Stimulated activated CD8-positive, alpha-beta memory T cell treated with anti-CD3 and anti-CD28 coated beads, Interleukin-7, amount 100 ng/mL, for 4 hours (primary cell): Measurements from ENCODE around the gene XYLT1.

ENCODE experiments used
- DNase-seq, 2 donors: peaks; one replicate each; pipeline ENCODE4 v3.0.0-alpha.2; 2020; ENCODE audit warnings: low read depth in 2 of 2

XYLT1 gene

DNA sequence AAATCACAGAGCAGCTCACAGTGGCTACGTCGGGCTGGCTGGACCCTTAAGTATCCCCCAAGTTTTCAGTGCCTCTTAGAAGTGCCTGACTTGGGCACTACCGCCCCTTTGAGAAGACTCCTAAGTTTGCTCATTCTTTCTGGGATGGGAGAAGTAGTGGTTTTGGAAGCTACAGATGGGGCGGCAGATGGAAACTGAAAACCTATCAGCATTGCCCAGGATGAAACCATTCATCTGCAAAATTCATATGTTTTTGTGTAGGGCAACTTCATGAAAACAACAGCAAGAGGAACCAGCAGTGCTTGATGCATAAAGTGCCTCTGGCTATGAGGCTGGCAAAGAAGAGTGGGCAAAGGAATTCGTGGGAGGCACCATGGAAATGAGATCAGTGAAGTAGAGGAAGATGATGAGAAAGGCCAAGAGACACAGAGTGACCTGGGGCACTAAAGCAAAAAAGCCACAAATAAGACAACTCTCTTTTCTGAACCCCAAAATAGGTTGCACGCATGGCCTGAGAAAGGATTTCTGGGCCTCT lies 277.1 kb downstream of the XYLT1 start:
- DNase-seq, result no peak

DNA sequence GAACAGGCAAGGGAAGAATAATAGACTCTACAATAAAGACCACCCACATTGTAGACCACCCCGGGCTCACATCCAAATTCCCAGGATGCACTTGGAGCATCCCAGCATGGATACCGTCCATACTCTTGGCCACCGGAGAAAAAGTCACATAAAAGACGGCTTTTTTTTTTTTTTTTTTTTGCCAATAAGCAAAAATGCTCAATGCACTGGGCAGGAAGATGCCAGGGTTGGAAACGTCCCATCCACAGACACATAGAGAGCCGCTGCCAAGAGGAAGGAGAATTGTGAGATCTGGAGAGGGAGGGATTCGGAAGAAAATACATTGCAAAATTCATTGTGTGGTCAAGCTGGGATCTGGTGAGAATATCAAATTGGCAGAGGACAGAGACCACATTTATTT lies 286.7 kb downstream of the XYLT1 start:
- DNase-seq, result no peak

- DNase-seq, result no peak
Measured at GRCh38 chr16:17177959-17178905, 292.5 kb downstream of the XYLT1 start.

DNA sequence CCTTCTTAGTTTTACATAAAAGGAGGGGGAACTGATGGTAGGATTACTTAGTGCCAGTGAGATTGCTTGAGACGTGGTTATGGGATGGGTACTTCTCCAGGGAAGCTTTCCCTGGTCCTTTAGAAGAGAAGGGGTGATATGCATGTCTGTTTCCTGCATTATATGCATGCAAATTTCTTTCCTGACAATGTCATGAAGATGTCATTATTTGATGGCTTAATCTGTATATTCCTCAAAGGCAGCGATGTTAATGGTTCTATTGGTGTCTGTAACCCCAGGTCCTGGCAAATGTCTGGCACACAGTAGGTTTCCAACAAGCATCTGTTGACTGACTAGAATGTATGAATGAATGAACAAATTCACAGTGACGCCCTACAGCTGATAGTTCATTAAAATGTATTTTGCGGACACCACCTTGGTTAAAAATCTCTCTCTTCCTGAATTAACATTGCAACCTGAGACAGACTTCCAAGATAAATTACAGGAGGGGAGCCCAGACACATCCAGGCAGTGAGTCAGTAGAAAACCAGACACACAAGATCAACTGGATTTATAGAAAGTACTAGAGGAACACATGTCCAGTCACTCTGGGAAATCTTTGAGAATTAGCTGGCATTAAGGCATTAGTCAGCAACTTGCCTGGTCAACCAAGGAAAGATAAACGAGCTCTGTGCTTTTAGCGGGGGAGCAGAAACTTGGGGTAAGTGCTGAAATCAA lies 293.4 kb downstream of the XYLT1 start:
- DNase-seq, result no peak

DNA sequence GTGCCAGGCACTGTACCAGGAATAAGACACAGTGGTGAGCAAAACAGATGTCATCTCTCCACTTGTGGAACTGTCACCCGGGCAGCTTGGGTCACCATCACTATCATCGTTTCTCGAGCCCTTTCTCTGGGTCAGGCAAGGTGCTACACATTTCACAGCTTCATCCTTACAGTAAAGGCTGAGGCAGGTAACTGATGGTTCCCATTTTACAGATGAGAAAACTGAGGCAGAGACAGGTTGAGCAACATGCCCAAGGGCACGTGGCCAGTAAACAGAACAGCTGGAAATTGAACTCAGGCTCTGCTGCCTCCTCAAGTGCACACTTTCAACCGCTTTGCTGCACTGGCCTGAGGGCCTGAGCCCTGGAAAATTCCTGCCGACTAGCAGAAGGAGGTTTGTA lies 294.6 kb downstream of the XYLT1 start:
- no peak for DNase-seq

- no peak for DNase-seq
Measured at GRCh38 chr16:17173281-17173680, 297.5 kb downstream of the XYLT1 start.

DNA sequence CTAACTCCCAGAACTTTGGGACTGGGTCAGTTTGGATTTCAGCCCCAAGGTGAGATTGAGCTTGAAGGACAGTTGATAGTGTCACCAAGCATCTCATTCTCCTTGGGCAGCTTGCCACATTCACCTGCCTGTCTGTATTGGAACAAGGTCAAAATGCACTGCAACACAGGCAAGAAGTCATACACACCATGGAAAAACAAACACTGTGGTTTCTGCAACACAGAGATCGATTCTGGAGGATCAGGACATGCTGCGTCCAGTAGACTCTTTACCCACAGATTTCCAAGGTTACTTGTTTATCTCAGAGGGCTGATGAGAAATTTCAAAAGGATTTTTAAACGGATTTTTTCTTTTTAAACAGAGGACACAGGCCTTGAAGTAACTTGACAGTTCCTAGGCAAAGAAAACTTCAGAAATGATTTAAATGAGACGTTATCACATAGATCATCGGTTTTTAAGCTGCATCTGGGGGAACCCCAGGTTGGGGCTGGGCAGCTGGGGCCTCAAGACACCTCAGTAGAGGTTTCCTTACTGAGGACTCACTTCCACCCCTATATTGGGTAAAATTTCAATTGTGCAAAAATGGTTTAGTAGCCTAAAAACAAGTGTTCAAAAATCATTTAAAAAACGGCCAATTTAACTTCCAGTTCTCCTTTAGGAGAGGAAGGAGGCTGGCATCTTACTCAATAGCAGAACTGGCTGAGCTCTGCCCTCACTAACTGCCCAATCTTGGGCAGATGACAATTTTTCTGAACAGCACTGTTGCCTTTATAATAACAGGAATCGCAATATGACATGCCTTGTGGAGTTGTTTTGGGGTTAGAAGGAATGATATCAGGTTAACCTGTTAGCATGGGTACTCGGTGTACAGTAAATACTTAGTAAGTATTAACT lies 299.3 kb downstream of the XYLT1 start:
- DNase-seq, result no peak

- DNase-seq, result no peak
Measured at GRCh38 chr16:17170435-17170834, 300.3 kb downstream of the XYLT1 start.

GRCh38 chr16:17168181-17168580 lies 302.6 kb downstream of the XYLT1 start:
- DNase-seq, result no peak

GRCh38 chr16:17166095-17166494 lies 304.7 kb downstream of the XYLT1 start:
- no peak for DNase-seq

- no peak for DNase-seq
Measured at GRCh38 chr16:17162560-17162959, 308.2 kb downstream of the XYLT1 start.

DNA sequence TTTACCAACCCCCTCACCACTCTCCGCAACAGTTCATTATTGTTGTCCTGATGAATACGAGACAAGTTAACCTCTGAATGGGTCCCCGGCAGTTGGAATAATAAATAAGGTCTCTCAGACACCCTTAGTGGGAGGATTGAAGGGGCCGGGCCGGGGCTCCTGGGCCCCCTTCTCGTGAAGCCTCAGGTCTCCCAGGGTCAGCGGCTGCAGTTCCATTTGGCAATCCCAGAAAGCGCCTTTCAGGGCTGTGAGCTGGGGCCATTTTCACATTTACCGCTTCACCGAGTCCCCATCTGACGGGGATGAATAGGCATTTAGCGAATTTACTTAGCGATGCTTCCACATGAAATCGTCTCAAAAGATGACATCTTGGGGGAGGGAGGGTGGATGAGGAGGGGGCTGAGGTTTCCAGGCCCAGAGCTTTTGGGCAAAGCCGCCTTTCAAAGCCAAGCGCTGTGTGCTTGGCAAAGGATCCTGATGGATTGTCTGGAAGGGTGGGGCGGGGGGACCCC lies 309.8 kb downstream of the XYLT1 start:
- no peak for DNase-seq

GRCh38 chr16:17160285-17160853 lies 310.4 kb downstream of the XYLT1 start:
- DNase-seq, result no peak

- DNase-seq, result no peak
Measured at GRCh38 chr16:17159617-17160016, 311.1 kb downstream of the XYLT1 start.

GRCh38 chr16:17155936-17156335 lies 314.8 kb downstream of the XYLT1 start:
- no peak for DNase-seq

- no peak for DNase-seq
Measured at GRCh38 chr16:17155485-17155884, 315.3 kb downstream of the XYLT1 start.

DNA sequence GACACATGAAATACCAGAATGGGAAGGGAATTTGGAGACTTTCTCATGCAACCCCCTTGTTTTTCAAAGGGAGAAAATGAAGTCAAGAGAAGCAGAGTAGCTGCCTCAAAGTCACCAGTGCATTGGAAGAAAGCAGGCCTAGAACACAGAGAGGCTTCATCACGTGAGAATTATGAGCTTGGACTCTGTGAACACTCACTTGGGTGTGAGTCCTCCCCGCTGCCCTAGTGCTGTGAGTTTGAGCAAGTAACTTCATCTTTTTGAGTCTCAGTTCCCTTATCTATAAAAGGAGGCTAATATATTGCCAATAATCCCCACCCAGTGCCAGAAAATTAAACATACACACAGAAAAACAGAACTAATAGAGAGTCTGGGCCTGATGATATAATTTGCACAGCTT lies 315.8 kb downstream of the XYLT1 start:
- no peak for DNase-seq

- no peak for DNase-seq
Measured at GRCh38 chr16:17152311-17152710, 318.4 kb downstream of the XYLT1 start.

- DNase-seq, result no peak
Measured at GRCh38 chr16:17151335-17151734, 319.4 kb downstream of the XYLT1 start.

- DNase-seq, result no peak
Measured at GRCh38 chr16:17149904-17150483, 320.8 kb downstream of the XYLT1 start.

DNA sequence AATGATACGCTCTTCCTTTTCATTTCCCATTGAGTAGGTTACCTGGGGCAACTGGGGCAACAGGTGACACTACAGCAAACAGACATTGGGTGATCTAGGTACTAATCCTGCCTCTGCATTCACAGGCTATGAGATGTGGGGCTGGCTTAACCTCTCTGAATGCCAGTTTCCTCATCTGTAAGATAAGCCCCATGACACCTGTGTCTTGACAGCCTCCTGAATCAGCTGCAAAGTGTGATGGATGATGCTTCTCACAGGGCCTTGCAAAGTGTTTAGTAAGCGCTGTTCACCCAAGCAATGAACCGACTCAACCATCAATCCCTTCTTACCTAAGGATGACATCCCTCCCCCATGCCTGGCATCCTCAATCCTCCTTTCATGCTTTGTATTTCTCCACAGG lies 322.8 kb downstream of the XYLT1 start:
- no peak for DNase-seq
